ENCODE results near the gene MCC.

Gene MCC

DNA sequence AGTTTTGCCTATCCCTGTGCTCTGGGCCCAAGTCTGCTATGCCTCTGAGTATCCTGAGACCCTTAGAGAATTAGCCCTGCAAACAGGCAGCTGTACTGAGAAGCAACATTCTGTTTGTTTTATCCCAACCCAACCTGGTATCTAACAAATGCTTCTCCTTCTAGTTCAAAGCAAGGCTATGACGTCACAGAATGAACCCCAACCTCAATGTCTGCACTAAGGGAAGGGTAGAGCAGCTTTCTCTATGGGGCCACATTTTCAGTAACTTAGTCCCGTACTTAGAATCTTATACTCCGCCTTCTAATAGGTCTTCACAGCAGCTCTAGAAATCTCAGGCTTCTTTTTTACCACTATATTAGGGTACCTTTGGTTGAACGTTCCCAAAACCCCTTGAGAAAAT is 223.1 kb downstream of the MCC start:
- Histone ChIP-seq H3K4me3 (ENCODE audit: low read length) (no peak overlapping the region), H3K4me1 (ENCODE audit: control insufficient read depth, low read depth, low read length) (peaks cover 30% of the 10 kb centered on the region), H3K27ac (ENCODE audit: low read depth, low read length) (no peak overlapping the region), H2AK5ac (ENCODE audit: low read length) (no peak overlapping the region), H3K56ac (ENCODE audit: low read length) (peak overlapping the region; percentile 77), H3K18ac (ENCODE audit: low read length) (peak overlapping the region; percentile 99), H4K8ac (ENCODE audit: low read depth, low read length) (no peak overlapping the region), H4K5ac (ENCODE audit: low read length) (no peak overlapping the region), H3K79me1 (ENCODE audit: low read length) (peaks cover 16% of the 10 kb centered on the region), H3K23ac (ENCODE audit: low read length) (no peak overlapping the region), H3K4me2 (ENCODE audit: low read length) (no peak overlapping the region), H3K27me3 (ENCODE audit: insufficient read depth, low read length, poor library complexity) (no peaks in the 10 kb centered on the region), H2BK120ac (ENCODE audit: low read depth, low read length) (peak overlapping the region; percentile 15), H2BK5ac (ENCODE audit: low read length) (peak overlapping the region; percentile 46), H3K9ac (ENCODE audit: low read length) (peak overlapping the region; percentile 32), H3K4ac (ENCODE audit: low read depth, low read length) (peak overlapping the region; percentile 65), H3K79me2 (ENCODE audit: control insufficient read depth, insufficient read depth, low read length) (peaks cover 59% of the 10 kb centered on the region), H3K36me3 (ENCODE audit: control insufficient read depth, insufficient read depth, low read length) (no peaks in the 10 kb centered on the region), H2BK15ac (replicated peaks; ENCODE audit: low read depth) (no peak overlapping the region)
- WGBS (ENCODE audit: extremely low coverage, insufficient coverage, low lambda C conversion rate), result no CpG with 5 or more reads among the region's 4 CpGs
- no peak for DNase-seq

GRCh38 chr5:113264046-113264445 is 224.2 kb downstream of the MCC start:
- no peak for DNase-seq
- Histone ChIP-seq H2AK5ac (ENCODE audit: low read length) (no peak overlapping the region), H2BK15ac (replicated peaks; ENCODE audit: low read depth) (peak overlapping the region; percentile 36), H3K79me2 (ENCODE audit: control insufficient read depth, insufficient read depth, low read length) (peaks cover 59% of the 10 kb centered on the region), H3K23ac (ENCODE audit: low read length) (no peak overlapping the region), H4K5ac (ENCODE audit: low read length) (no peak overlapping the region), H3K4me3 (ENCODE audit: low read length) (no peak overlapping the region), H3K9ac (ENCODE audit: low read length) (no peak overlapping the region), H4K8ac (ENCODE audit: low read depth, low read length) (no peak overlapping the region), H3K27ac (ENCODE audit: low read depth, low read length) (no peak overlapping the region), H2BK5ac (ENCODE audit: low read length) (no peak overlapping the region), H2BK120ac (ENCODE audit: low read depth, low read length) (no peak overlapping the region), H3K4me1 (ENCODE audit: control insufficient read depth, low read depth, low read length) (peaks cover 29% of the 10 kb centered on the region), H3K27me3 (ENCODE audit: insufficient read depth, low read length, poor library complexity) (no peaks in the 10 kb centered on the region), H3K18ac (ENCODE audit: low read length) (peak overlapping the region; percentile 92), H3K4me2 (ENCODE audit: low read length) (no peak overlapping the region), H3K56ac (ENCODE audit: low read length) (peak overlapping the region; percentile 43), H3K79me1 (ENCODE audit: low read length) (peaks cover 16% of the 10 kb centered on the region), H3K4ac (ENCODE audit: low read depth, low read length) (no peak overlapping the region), H3K36me3 (ENCODE audit: control insufficient read depth, insufficient read depth, low read length) (no peaks in the 10 kb centered on the region)
- no CpG with 5 or more reads among the region's 6 CpGs for WGBS (ENCODE audit: extremely low coverage, insufficient coverage, low lambda C conversion rate)

- H2BK5ac ChIP-seq (ENCODE audit: low read length), result no peak overlapping the region
- peak overlapping the region; percentile 39 for H4K8ac ChIP-seq (ENCODE audit: low read depth, low read length)
- H3K79me1 ChIP-seq (ENCODE audit: low read length), result peaks cover 16% of the 10 kb centered on the region
- no peak overlapping the region for H3K4ac ChIP-seq (ENCODE audit: low read depth, low read length)
- H3K4me1 ChIP-seq (ENCODE audit: control insufficient read depth, low read depth, low read length), result peaks cover 27% of the 10 kb centered on the region
- H3K79me2 ChIP-seq (ENCODE audit: control insufficient read depth, insufficient read depth, low read length), result peaks cover 59% of the 10 kb centered on the region
- H2BK120ac ChIP-seq (ENCODE audit: low read depth, low read length), result no peak overlapping the region
- H3K56ac ChIP-seq (ENCODE audit: low read length), result no peak overlapping the region
- no peak overlapping the region for H3K27ac ChIP-seq (ENCODE audit: low read depth, low read length)
- H4K5ac ChIP-seq (ENCODE audit: low read length), result no peak overlapping the region
- H2AK5ac ChIP-seq (ENCODE audit: low read length), result no peak overlapping the region
- no peak for DNase-seq
- H3K36me3 ChIP-seq (ENCODE audit: control insufficient read depth, insufficient read depth, low read length), result no peaks in the 10 kb centered on the region
- no peak overlapping the region for H3K23ac ChIP-seq (ENCODE audit: low read length)
- no CpG with 5 or more reads among the region's 3 CpGs for WGBS (ENCODE audit: extremely low coverage, insufficient coverage, low lambda C conversion rate)
- H2BK15ac ChIP-seq (replicated peaks; ENCODE audit: low read depth), result no peak overlapping the region
- H3K4me3 ChIP-seq (ENCODE audit: low read length), result no peak overlapping the region
- H3K27me3 ChIP-seq (ENCODE audit: insufficient read depth, low read length, poor library complexity), result no peaks in the 10 kb centered on the region
- H3K18ac ChIP-seq (ENCODE audit: low read length), result no peak overlapping the region
- H3K4me2 ChIP-seq (ENCODE audit: low read length), result no peak overlapping the region
- H3K9ac ChIP-seq (ENCODE audit: low read length), result no peak overlapping the region
These were observed 224.7 kb downstream of the MCC start for GRCh38 chr5:113263545-113263944.

DNA sequence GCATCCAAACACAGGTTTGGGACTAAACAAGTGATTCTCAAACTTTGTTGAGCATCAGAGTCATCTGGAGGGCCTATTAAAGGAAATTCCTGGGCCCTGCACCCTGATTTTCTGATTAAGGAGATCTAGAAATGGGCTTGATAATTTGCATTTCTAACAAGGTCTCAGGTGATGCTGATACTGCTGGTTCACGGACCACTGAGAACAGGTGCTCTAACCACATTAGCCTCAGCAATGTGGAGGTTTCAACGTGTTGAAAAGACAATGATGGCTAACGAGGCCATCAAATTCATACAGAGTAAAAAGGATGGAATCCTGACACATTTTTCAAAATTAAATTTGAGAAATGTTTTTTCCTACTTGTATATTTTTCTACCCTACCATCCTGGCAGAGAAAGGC is 225.6 kb downstream of the MCC start:
- Histone ChIP-seq H3K36me3 (ENCODE audit: control insufficient read depth, insufficient read depth, low read length) (no peaks in the 10 kb centered on the region), H4K8ac (ENCODE audit: low read depth, low read length) (no peak overlapping the region), H3K56ac (ENCODE audit: low read length) (no peak overlapping the region), H2BK5ac (ENCODE audit: low read length) (no peak overlapping the region), H3K4ac (ENCODE audit: low read depth, low read length) (no peak overlapping the region), H3K4me1 (ENCODE audit: control insufficient read depth, low read depth, low read length) (peaks cover 23% of the 10 kb centered on the region), H3K79me1 (ENCODE audit: low read length) (peaks cover 17% of the 10 kb centered on the region), H2BK120ac (ENCODE audit: low read depth, low read length) (no peak overlapping the region), H3K23ac (ENCODE audit: low read length) (no peak overlapping the region), H4K5ac (ENCODE audit: low read length) (no peak overlapping the region), H3K9ac (ENCODE audit: low read length) (no peak overlapping the region), H2BK15ac (replicated peaks; ENCODE audit: low read depth) (no peak overlapping the region), H3K27ac (ENCODE audit: low read depth, low read length) (no peak overlapping the region), H3K79me2 (ENCODE audit: control insufficient read depth, insufficient read depth, low read length) (peaks cover 58% of the 10 kb centered on the region), H3K4me3 (ENCODE audit: low read length) (no peak overlapping the region), H3K18ac (ENCODE audit: low read length) (no peak overlapping the region), H3K4me2 (ENCODE audit: low read length) (no peak overlapping the region), H2AK5ac (ENCODE audit: low read length) (no peak overlapping the region), H3K27me3 (ENCODE audit: insufficient read depth, low read length, poor library complexity) (no peaks in the 10 kb centered on the region)
- no CpG with 5 or more reads among the region's 3 CpGs for WGBS (ENCODE audit: extremely low coverage, insufficient coverage, low lambda C conversion rate)
- no peak for DNase-seq

DNA sequence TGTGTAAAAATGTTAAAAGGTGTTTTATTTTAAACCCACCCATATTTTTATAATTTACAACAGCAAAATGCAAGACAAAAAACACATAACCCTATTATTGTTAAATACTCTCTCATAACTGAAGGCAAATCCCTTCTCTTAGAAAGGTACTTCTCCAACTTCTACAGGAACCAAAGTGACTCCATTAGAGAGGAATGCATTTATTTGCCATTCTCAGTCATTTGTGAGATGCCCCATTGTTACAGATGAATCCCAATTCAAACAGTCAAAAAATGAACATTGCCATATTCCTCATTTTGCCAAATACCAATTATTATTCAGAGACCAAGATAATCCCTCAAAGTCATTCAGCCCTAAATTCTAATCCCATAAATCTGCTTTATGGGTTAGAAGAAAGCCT is 229.2 kb downstream of the MCC start:
- Histone ChIP-seq H3K18ac (ENCODE audit: low read length) (no peak overlapping the region), H2BK15ac (replicated peaks; ENCODE audit: low read depth) (no peak overlapping the region), H3K4me1 (ENCODE audit: control insufficient read depth, low read depth, low read length) (peaks cover 13% of the 10 kb centered on the region), H3K56ac (ENCODE audit: low read length) (no peak overlapping the region), H4K8ac (ENCODE audit: low read depth, low read length) (no peak overlapping the region), H3K36me3 (ENCODE audit: control insufficient read depth, insufficient read depth, low read length) (no peaks in the 10 kb centered on the region), H2AK5ac (ENCODE audit: low read length) (no peak overlapping the region), H3K27ac (ENCODE audit: low read depth, low read length) (no peak overlapping the region), H3K4me3 (ENCODE audit: low read length) (no peak overlapping the region), H3K4ac (ENCODE audit: low read depth, low read length) (no peak overlapping the region), H2BK120ac (ENCODE audit: low read depth, low read length) (no peak overlapping the region), H4K5ac (ENCODE audit: low read length) (no peak overlapping the region), H3K4me2 (ENCODE audit: low read length) (no peak overlapping the region), H3K23ac (ENCODE audit: low read length) (no peak overlapping the region), H3K79me1 (ENCODE audit: low read length) (peaks cover 17% of the 10 kb centered on the region), H3K79me2 (ENCODE audit: control insufficient read depth, insufficient read depth, low read length) (peaks cover 44% of the 10 kb centered on the region), H3K27me3 (ENCODE audit: insufficient read depth, low read length, poor library complexity) (no peaks in the 10 kb centered on the region), H3K9ac (ENCODE audit: low read length) (no peak overlapping the region), H2BK5ac (ENCODE audit: low read length) (no peak overlapping the region)
- DNase-seq, result no peak

DNA sequence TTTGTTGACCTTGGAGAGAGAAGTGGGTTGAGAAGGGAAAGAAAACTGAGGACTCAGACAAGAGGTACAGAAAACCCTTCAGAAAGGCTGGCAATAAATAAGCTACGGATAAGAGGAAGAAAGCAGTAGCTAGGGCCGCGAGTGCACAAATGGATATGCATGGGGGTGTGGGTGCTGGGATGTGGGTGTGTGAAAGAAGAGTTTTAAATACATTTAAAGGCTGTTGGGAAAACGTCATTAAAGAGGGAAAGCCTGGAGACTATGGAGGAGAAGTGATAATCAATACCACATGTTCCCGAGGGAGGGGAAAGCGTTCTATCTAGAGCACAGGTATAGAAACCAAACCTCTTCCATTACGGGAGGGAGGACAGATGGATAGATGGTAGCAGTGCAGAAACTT is 230.7 kb downstream of the MCC start:
- no peak overlapping the region for H3K4ac ChIP-seq (ENCODE audit: low read depth, low read length)
- H3K56ac ChIP-seq (ENCODE audit: low read length), result peak overlapping the region; percentile 83
- DNase-seq, result no peak
- H2BK15ac ChIP-seq (replicated peaks; ENCODE audit: low read depth), result no peak overlapping the region
- H3K4me3 ChIP-seq (ENCODE audit: low read length), result no peak overlapping the region
- no peak overlapping the region for H3K23ac ChIP-seq (ENCODE audit: low read length)
- peaks cover 21% of the 10 kb centered on the region for H3K79me1 ChIP-seq (ENCODE audit: low read length)
- H2BK5ac ChIP-seq (ENCODE audit: low read length), result peak overlapping the region; percentile 96
- peaks cover 13% of the 10 kb centered on the region for H3K4me1 ChIP-seq (ENCODE audit: control insufficient read depth, low read depth, low read length)
- no peaks in the 10 kb centered on the region for H3K36me3 ChIP-seq (ENCODE audit: control insufficient read depth, insufficient read depth, low read length)
- H3K18ac ChIP-seq (ENCODE audit: low read length), result no peak overlapping the region
- peaks cover 41% of the 10 kb centered on the region for H3K79me2 ChIP-seq (ENCODE audit: control insufficient read depth, insufficient read depth, low read length)
- H2BK120ac ChIP-seq (ENCODE audit: low read depth, low read length), result no peak overlapping the region
- peak overlapping the region; percentile 23 for H3K27ac ChIP-seq (ENCODE audit: low read depth, low read length)
- no peak overlapping the region for H4K5ac ChIP-seq (ENCODE audit: low read length)
- H3K9ac ChIP-seq (ENCODE audit: low read length), result no peak overlapping the region
- H3K27me3 ChIP-seq (ENCODE audit: insufficient read depth, low read length, poor library complexity), result no peaks in the 10 kb centered on the region
- no CpG with 5 or more reads among the region's 7 CpGs for WGBS (ENCODE audit: extremely low coverage, insufficient coverage, low lambda C conversion rate)
- H2AK5ac ChIP-seq (ENCODE audit: low read length), result peak overlapping the region; percentile 76
- no peak overlapping the region for H4K8ac ChIP-seq (ENCODE audit: low read depth, low read length)
- no peak overlapping the region for H3K4me2 ChIP-seq (ENCODE audit: low read length)

Measured in mesendoderm (in vitro differentiated cells).